Measurements from ENCODE around the gene ZKSCAN7.
"Not testable (repeated sequence)": the region's sequence is repeated elsewhere in the genome, so short reads cannot be mapped to it uniquely, and the experiment has no call there.

ZKSCAN7 gene

GRCh38 chr3:44535364-44535763 is 19.6 kb upstream of the ZKSCAN7 start:
- TF ChIP-seq, protein P1, sequence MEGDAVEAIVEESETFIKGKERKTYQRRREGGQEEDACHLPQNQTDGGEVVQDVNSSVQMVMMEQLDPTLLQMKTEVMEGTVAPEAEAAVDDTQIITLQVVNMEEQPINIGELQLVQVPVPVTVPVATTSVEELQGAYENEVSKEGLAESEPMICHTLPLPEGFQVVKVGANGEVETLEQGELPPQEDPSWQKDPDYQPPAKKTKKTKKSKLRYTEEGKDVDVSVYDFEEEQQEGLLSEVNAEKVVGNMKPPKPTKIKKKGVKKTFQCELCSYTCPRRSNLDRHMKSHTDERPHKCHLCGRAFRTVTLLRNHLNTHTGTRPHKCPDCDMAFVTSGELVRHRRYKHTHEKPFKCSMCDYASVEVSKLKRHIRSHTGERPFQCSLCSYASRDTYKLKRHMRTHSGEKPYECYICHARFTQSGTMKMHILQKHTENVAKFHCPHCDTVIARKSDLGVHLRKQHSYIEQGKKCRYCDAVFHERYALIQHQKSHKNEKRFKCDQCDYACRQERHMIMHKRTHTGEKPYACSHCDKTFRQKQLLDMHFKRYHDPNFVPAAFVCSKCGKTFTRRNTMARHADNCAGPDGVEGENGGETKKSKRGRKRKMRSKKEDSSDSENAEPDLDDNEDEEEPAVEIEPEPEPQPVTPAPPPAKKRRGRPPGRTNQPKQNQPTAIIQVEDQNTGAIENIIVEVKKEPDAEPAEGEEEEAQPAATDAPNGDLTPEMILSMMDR (IDR thresholded peaks at IDR 0.05; ENCODE audit: insufficient read depth, missing control alignments) = no peak
- DNase-seq (ENCODE audit: insufficient read length, low spot score) (no peak), FAIRE-seq (no peak)

GRCh38 chr3:44544811-44545210 is 10.2 kb upstream of the ZKSCAN7 start:
- FAIRE-seq; DNase-seq (ENCODE audit: insufficient read length, low spot score): not testable (repeated sequence)

GRCh38 chr3:44555723-44556122 is 730 bp downstream of the ZKSCAN7 start:
- FAIRE-seq (no peak), DNase-seq (ENCODE audit: insufficient read length, low spot score) (no peak)
- TF ChIP-seq, protein P1 (IDR thresholded peaks at IDR 0.05; ENCODE audit: insufficient read depth, missing control alignments) = no peak

- DNase-seq (ENCODE audit: insufficient read length, low spot score) (no peak), FAIRE-seq (no peak)
- TF ChIP-seq, protein P1 (IDR thresholded peaks at IDR 0.05; ENCODE audit: insufficient read depth, missing control alignments) = no peak
Measured at GRCh38 chr3:44557074-44557473, 2.1 kb downstream of the ZKSCAN7 start.

DNA sequence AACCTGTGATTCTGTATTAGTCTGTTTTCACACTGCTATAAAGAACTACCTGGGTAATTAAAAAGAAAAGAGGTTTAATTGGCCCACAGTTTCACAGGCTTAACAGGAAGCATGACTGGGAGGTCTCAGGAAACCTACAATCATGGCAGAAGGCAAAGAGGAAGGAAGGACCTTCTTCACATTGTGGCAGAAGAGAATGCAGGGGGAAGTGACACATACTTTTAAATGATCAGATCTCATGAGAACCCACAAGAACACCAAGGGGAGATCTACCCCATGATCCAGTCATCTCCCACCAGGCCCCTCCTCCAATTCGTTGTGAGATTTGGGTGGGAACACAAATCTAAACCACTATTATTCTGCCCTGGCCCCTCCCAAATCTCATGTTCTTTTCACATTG is 6.1 kb downstream of the ZKSCAN7 start:
- TF ChIP-seq, protein P1 (IDR thresholded peaks at IDR 0.05; ENCODE audit: insufficient read depth, missing control alignments) = no peak
- no peak for DNase-seq (ENCODE audit: insufficient read length, low spot score)
- no peak for FAIRE-seq

DNA sequence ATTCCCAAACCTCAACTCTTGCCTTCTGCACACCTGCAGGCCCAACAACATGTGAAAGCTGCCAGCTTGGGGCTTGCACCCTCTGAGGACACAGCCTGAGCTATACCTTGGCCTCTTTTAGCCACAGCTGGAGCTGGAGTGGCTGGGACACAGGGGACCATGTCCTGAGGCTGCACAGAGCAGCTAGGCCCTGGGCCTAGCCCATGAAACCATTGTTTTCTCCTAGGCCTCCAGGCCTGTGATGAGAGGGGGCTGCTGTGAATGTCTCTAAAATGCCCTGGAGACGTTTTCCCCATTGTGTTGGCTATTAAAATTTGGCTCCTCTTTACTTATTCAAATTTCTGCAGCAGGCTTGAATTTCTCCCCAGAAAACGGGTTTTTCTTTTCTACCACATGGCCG is 7.2 kb downstream of the ZKSCAN7 start:
- FAIRE-seq (no peak), DNase-seq (ENCODE audit: insufficient read length, low spot score) (no peak)
- TF ChIP-seq, protein P1 (IDR thresholded peaks at IDR 0.05; ENCODE audit: insufficient read depth, missing control alignments) = no peak

DNA sequence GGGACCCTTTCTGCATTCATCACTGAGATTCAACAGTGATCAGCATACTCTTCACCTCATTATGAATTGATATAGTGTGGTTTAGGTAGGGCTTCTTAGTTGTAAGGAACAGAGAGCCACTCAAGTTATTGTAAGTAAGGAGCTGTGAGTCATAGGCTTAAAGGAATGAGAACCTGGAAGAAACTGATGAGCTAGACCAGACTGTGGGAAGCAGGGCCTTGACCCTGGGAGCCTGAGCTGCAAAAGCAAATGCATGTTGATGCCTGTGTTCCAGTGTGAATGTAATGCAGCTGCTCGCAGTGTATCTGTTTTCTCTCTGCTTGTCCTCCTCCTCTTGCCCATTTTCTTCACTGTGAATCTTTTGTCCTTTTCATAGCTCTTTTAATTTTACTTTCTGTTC is 13.6 kb downstream of the ZKSCAN7 start:
- FAIRE-seq (no peak), DNase-seq (ENCODE audit: insufficient read length, low spot score) (no peak)
- TF ChIP-seq, protein P1 (IDR thresholded peaks at IDR 0.05; ENCODE audit: insufficient read depth, missing control alignments) = no peak

- DNase-seq (ENCODE audit: insufficient read length, low spot score) (no peak), FAIRE-seq (no peak)
- TF ChIP-seq, protein P1 (IDR thresholded peaks at IDR 0.05; ENCODE audit: insufficient read depth, missing control alignments) = no peak
Measured at GRCh38 chr3:44571024-44571423, 16.0 kb downstream of the ZKSCAN7 start.
